ENCODE data around the gene SNTA1. TPM values are rescaled to one million over a fixed set of nuclear protein-coding genes. Genes with fewer than 3 reads are reported as not detected.

Gene SNTA1
- total and polyA plus RNA-seq, 2 of the 13 experiments (the other 11 are each of a cell fraction or from before 2014, with no cell fraction given): 16.4 to 18.3 TPM

DNA sequence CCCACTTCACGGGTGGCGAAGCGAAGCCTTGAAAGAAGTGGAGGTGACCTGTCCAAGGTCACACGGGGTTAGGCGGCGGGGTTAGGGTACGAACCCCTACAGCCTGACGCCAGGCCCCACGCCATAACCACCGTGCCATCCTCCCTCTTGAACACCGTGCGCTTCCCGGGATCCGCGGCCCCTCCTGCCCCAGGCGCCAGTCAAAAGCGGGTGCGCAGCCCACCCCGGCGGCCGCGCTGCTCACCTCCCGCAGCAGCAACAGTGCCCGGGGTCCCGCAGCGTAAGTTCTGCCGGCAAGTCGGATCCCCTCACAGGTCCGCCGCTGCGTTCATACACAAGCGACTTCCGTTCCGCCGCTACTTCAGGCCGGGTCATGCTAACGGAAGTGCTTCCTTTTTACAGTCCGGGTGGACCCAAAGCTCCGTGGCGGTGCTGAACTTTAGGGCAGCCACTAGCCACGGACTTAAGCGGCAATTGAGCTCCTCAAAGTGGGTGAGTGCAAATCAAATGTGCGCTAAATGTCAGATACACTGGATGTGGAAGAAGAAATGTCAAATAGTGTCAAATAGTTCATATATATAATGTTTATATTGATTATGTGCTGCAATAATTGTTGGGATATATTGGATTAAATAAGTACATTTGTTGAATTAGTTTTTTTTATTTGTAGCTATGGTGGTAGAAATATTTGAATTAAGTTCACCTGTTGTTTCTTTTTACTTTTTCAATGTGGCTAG is 42.2 kb downstream of the SNTA1 start, which contains the start of gene CDK5RAP1 (continued):
- TF ChIP-seq ARID5B (CRISPR knock-in tag; IDR thresholded peaks at IDR 0.05) (peak; percentile 93), REPIN1 (CRISPR knock-in tag; IDR thresholded peaks at IDR 0.05; ENCODE audit: borderline replicate concordance, low read depth) (peak; percentile 100), CAMTA2 (CRISPR knock-in tag; IDR thresholded peaks at IDR 0.05; ENCODE audit: borderline replicate concordance) (peak; percentile 99), KMT2B (CRISPR knock-in tag; IDR thresholded peaks at IDR 0.05) (peak; percentile 100), KLF11 (CRISPR knock-in tag; IDR thresholded peaks at IDR 0.05) (peak; percentile 98), NFKBIZ (CRISPR knock-in tag; IDR thresholded peaks at IDR 0.05) (peak; percentile 99), MED13 (CRISPR knock-in tag; IDR thresholded peaks at IDR 0.05) (peak; percentile 89), NR2F6 (IDR thresholded peaks at IDR 0.05) (no peak; the same call in 1 of the 2 replicates), NR2F6 (CRISPR knock-in tag; IDR thresholded peaks at IDR 0.05) (peak; percentile 92), HOMEZ (CRISPR knock-in tag; IDR thresholded peaks at IDR 0.05; ENCODE audit: low read depth) (peak; percentile 83), NR2F1 (CRISPR knock-in tag; IDR thresholded peaks at IDR 0.05) (peak in 1 of 2 experiments; percentile 66; a peak in 2 of 4 replicates), GATA4 (IDR thresholded peaks at IDR 0.05; ENCODE audit: borderline replicate concordance, low read depth) (peak; percentile 50), TSC22D2 (CRISPR knock-in tag; IDR thresholded peaks at IDR 0.05; ENCODE audit: borderline replicate concordance) (peak; percentile 99), PHB2 (IDR thresholded peaks at IDR 0.05; ENCODE audit: partially characterized antibody) (no peak), RBM39 (IDR thresholded peaks at IDR 0.05; ENCODE audit: low read depth, low read length, poor library complexity, severe bottlenecking) (peak; percentile 99), TFDP1 (CRISPR knock-in tag; IDR thresholded peaks at IDR 0.05; ENCODE audit: borderline replicate concordance) (peak; percentile 97), GZF1 (CRISPR knock-in tag; IDR thresholded peaks at IDR 0.05) (peak; percentile 92), HOXD1 (CRISPR knock-in tag; IDR thresholded peaks at IDR 0.05) (peak; percentile 96), ZBTB7B (CRISPR knock-in tag; IDR thresholded peaks at IDR 0.05) (peak; percentile 92), TCF12 (IDR thresholded peaks at IDR 0.05) (no peak), TCF12 (CRISPR knock-in tag; IDR thresholded peaks at IDR 0.05) (peak; percentile 72; the same call in 1 of the 2 replicates), SOX6 (IDR thresholded peaks at IDR 0.05) (no peak), SOX6 (CRISPR knock-in tag; IDR thresholded peaks at IDR 0.05) (peak; percentile 79; the same call in 1 of the 2 replicates)
- TF ChIP-seq, protein P1, sequence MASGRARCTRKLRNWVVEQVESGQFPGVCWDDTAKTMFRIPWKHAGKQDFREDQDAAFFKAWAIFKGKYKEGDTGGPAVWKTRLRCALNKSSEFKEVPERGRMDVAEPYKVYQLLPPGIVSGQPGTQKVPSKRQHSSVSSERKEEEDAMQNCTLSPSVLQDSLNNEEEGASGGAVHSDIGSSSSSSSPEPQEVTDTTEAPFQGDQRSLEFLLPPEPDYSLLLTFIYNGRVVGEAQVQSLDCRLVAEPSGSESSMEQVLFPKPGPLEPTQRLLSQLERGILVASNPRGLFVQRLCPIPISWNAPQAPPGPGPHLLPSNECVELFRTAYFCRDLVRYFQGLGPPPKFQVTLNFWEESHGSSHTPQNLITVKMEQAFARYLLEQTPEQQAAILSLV (CRISPR knock-in tag; IDR thresholded peaks at IDR 0.05; ENCODE audit: borderline replicate concordance): peak; percentile 99
